Tibial artery (tissue), 4 donors: ENCODE data around the gene SEC23IP.
"Not testable (repeated sequence)": the region's sequence is repeated elsewhere in the genome, so short reads cannot be mapped to it uniquely, and the experiment has no call there.

ENCODE experiments used
- DNase-seq, 2 donors: peaks; one replicate each; pipeline ENCODE4 v3.0.0-alpha.2; 2019
- H3K27ac ChIP-seq, 2 donors: fragments of 200-600 bp; sonication (generic) in 1 of 2; 1 replicate in 1 of 2; 2 replicates in 1 of 2; pipeline ENCODE4 v1.5.1; 2018 to 2019; ENCODE audit warnings: mild to moderate bottlenecking in 1 of 2
- H3K27me3 ChIP-seq, 2 donors: fragments of 200-600 bp; sonication (generic) in 1 of 2; one replicate each; pipeline versions ENCODE4 v1.5.1 to v1.6.0; 2016 to 2019
- H3K36me3 ChIP-seq, 3 donors: fragments of 200-600 bp; sonication (generic) in 2 of 3; one replicate each; pipeline ENCODE4 v1.5.1; 2016 to 2019; ENCODE audit warnings: mild to moderate bottlenecking in 2 of 3
- H3K4me1 ChIP-seq, 4 donors: fragments of 200-600 bp; sonication (generic) in 2 of 4; 1 replicate in 3 of 4; 2 replicates in 1 of 4; pipeline ENCODE4 v1.5.1; 2016 to 2019
- H3K4me3 ChIP-seq, 2 donors: fragments of 200-600 bp; sonication (generic) in 1 of 2; 1 replicate in 1 of 2; 2 replicates in 1 of 2; pipeline ENCODE4 v1.5.1; 2018 to 2019; ENCODE audit warnings: mild to moderate bottlenecking in 2 of 2
- H3K9me3 ChIP-seq, 3 donors: fragments of 200-600 bp; sonication (generic) in 1 of 3; one replicate each; pipeline ENCODE4 v1.5.1; 2016 to 2019
- CTCF ChIP-seq, 2 experiments: fragments of 200-600 bp in 1 of 2; fragments of 450-650 bp in 1 of 2; IDR thresholded peaks; one replicate each; pipeline ENCODE4 v1.5.1; 2017 to 2019; ENCODE audit warnings: antibody characterized with exemption in 2 of 2, mild to moderate bottlenecking in 1 of 2, moderate library complexity in 1 of 2
- intact Hi-C: fragments of 100-400 bp; cut with DNase I; formaldehyde crosslinking; loops from one replicate; pipeline ENCODE4 v1.15.0; 2023; ENCODE audit warnings: low total_unique reads

SEC23IP gene

DNA sequence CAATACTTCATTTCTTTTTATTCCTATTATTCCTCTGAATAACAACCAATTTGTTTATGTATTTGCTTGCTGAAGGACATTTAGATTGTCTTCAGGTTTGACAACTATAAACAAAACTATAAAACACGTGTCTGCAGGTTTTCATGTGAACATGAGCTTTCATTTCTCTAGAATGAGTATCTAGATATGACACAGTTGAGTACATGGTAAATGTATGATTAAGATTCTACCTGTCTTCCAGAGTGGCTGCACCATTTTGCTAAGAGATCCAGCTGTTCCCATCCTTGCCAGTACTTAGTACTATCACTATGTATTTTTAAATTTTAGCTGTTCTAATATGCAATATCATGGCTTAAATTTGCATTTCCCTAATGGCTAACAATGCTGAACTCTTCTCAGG lies 30.0 kb upstream of the SEC23IP start:
- Histone ChIP-seq H3K4me1 (no peaks in the 10 kb centered on the region), H3K36me3 (peaks cover 0 to 5% (median 0%) of the 10 kb centered on the region in 3 donors), H3K27me3 (no peaks in the 10 kb centered on the region), H3K27ac (no peak overlapping the region), H3K4me3 (no peak overlapping the region), H3K9me3 (no peaks in the 10 kb centered on the region)
- intact Hi-C loops = no loop called here
- DNase-seq = no peak
- no peak for TF ChIP-seq CTCF (IDR thresholded peaks at IDR 0.05)

DNA sequence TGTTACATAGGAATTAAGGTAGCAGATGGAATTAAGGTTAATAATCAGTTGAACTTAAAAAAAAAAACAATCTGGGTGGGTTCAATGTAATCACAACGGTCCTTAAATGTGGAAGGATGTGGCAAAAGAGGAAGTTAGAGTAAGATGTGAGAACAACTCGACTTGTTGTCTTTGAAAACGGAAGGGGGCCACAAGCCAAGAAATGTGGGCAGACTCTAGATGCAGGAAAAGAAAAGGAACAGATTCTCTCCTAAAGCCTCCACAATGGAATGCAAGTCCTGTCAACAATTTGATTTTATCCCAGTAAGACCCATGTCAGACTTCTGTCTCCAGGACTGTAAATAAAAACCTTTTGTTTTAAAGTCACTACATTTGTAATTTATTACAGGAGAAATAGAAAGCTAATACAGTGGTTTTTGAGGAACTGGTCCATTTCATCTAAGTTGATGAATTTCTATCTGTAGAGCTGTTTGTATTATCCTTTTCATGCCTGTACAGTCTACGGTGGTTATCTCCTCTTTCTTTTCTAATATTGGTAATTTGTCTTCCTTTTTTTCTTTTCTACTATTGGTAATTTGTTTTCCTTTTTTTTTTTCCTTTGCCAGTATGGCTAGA lies 28.5 kb upstream of the SEC23IP start:
- Histone ChIP-seq H3K36me3 (no peaks in the 10 kb centered on the region), H3K27me3 (no peaks in the 10 kb centered on the region), H3K4me3 (no peak overlapping the region), H3K9me3 (no peaks in the 10 kb centered on the region), H3K27ac (no peak overlapping the region), H3K4me1 (peaks cover 0 to 7% (median 1%) of the 10 kb centered on the region in 4 donors)
- no peak for DNase-seq
- no peak for TF ChIP-seq CTCF (IDR thresholded peaks at IDR 0.05)
- intact Hi-C loops = no loop called here

DNA sequence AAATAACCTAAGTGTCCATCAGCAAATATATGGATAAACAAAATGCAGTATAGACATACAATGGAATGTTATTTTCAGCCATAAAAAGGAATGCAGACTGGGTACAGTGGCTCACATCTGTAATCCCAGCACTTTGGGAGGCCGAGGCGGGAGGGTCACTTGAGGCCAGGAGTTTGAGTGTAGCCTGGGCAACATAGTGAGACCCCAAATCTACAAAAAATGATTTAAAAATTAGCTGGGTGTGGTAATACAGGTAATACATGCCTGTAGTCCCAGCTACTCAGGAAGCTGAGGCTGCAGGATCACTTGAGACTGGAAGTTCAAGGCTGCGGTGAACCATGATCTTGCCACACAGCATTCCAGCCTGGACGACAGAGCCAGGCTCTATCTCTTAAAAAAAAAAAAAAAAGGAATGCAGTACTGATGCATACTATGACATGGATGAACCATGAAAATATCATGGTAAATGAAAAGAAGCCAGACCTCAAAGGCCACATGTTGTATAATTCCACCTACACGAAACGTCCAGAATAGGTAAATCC lies 26.8 kb upstream of the SEC23IP start:
- H3K9me3 ChIP-seq = no peaks in the 10 kb centered on the region
- no peak overlapping the region for H3K4me3 ChIP-seq
- no peaks in the 10 kb centered on the region for H3K36me3 ChIP-seq
- intact Hi-C loops = no loop called here
- no peak overlapping the region for H3K27ac ChIP-seq
- peaks cover 0 to 24% (median 12%) of the 10 kb centered on the region in 4 donors for H3K4me1 ChIP-seq
- no peak for DNase-seq
- TF ChIP-seq CTCF (IDR thresholded peaks at IDR 0.05) = no peak
- no peaks in the 10 kb centered on the region for H3K27me3 ChIP-seq

DNA sequence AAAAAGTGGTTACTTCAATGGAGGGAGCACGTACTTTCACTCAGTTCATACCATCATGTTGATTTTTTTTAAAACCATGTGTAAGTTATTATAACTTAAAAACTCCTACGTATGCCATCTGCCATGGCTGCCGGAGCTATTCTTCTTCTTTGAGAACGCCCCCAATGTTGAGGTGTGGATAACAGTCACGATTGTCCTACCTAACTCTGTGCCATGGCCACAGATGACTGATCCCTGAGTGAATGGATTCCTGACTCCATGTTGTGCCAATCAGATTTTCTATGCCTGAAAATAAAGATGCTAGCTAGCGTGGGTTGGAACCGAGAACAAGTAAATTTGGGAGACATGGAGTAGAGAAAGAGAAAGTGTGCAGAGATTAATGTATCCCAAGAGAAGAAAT lies 25.2 kb upstream of the SEC23IP start:
- no peak for DNase-seq
- intact Hi-C loops = no loop called here

DNA sequence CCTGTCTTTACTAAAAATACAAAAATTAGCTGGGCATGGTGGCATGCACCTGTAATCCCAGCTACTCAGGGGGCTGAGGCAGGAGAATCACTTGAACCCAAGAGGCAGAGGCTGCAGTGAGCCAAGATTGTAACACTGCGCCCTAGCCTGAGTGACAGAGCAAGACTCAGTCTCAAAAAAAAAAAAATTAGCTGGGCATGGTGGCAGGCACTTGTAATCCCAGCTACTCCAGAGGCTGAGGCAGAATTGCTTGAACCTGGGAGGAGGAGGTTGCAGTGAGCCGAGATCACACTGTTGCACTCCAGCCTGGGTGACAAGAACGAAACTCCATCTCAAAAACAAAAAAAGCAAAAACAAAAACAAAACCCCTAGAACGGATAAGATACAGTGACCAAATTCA lies 23.1 kb upstream of the SEC23IP start:
- H3K4me3 ChIP-seq, H3K9me3 ChIP-seq, intact Hi-C loops, H3K27ac ChIP-seq, DNase-seq, H3K27me3 ChIP-seq, H3K36me3 ChIP-seq: not testable (repeated sequence)
- H3K4me1 ChIP-seq = peaks cover 0 to 35% (median 27%) of the 10 kb centered on the region in 4 donors

More for the DNA sequence above, 25.2 kb upstream of the SEC23IP start:
- Histone ChIP-seq H3K27ac (no peak overlapping the region), H3K36me3 (no peaks in the 10 kb centered on the region), H3K27me3 (no peaks in the 10 kb centered on the region), H3K4me3 (no peak overlapping the region), H3K4me1 (peaks cover 0 to 34% (median 22%) of the 10 kb centered on the region in 4 donors), H3K9me3 (no peaks in the 10 kb centered on the region)
- no peak for TF ChIP-seq CTCF (IDR thresholded peaks at IDR 0.05)

- peak; percentile 35 to 75 for DNase-seq
- H3K27ac ChIP-seq = peak overlapping the region; percentile 83 to 85
- H3K4me1 ChIP-seq = peaks cover 0 to 35% (median 27%) of the 10 kb centered on the region in 4 donors
- no peaks in the 10 kb centered on the region for H3K9me3 ChIP-seq
- peak overlapping the region; percentile 85 to 92 for H3K4me3 ChIP-seq
- intact Hi-C loops = no loop called here
- H3K36me3 ChIP-seq = no peaks in the 10 kb centered on the region
- no peak for TF ChIP-seq CTCF (IDR thresholded peaks at IDR 0.05)
- no peaks in the 10 kb centered on the region for H3K27me3 ChIP-seq
Observed at GRCh38 chr10:119871881-119872609, 20.5 kb upstream of the SEC23IP start.
